OCI-M1 (cell line): ENCODE data around the gene PPP1R12B.
"Not testable (repeated sequence)": the region's sequence is repeated elsewhere in the genome, so short reads cannot be mapped to it uniquely, and the experiment has no call there.

Experiments used
- DNase-seq: peaks from one replicate; lab custom pipeline; 2025; lab: John Stamatoyannopoulos, UW

Gene PPP1R12B

GRCh38 chr1:202452508-202452907 lies 104.0 kb downstream of the PPP1R12B start:
- no peak for DNase-seq

DNA sequence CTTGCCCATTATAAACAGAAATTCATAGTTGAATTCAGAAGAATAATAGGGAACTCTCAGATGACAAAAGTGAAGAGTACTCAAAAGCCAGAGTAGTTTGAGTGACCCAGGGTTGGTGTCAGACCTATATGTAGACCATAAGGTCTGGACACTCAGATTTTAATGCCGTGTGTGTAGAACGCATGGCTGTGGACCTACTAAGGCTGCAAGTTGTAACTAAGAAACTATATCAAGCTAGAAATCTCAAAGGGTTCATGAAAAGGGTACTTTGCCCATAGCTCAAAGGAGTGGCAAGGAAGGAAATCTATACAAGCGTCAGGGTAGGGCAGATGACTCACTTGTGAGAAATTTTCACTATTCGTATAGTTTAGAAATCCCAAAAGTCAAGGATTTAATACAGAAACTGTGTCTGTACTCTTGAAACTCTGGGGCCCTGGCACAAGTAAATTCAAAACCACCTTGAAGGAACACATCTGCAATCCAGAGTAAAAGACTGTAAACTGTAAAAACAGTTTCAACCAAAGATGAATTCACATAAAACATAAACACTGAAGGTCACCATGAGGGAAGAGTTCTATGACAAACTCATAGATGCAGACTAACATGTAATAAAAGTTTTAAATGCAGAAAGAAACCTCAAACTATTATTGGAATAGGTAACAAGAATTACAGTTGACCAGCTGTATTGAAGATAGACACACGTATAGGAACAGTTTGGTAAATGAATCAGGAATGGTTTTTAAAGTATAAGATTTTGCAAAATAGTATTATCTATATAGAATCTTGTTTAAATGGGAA lies 108.1 kb downstream of the PPP1R12B start:
- not testable (repeated sequence) for DNase-seq

- DNase-seq, result not testable (repeated sequence)
Observed at GRCh38 chr1:202458651-202459050, 110.2 kb downstream of the PPP1R12B start.

DNA sequence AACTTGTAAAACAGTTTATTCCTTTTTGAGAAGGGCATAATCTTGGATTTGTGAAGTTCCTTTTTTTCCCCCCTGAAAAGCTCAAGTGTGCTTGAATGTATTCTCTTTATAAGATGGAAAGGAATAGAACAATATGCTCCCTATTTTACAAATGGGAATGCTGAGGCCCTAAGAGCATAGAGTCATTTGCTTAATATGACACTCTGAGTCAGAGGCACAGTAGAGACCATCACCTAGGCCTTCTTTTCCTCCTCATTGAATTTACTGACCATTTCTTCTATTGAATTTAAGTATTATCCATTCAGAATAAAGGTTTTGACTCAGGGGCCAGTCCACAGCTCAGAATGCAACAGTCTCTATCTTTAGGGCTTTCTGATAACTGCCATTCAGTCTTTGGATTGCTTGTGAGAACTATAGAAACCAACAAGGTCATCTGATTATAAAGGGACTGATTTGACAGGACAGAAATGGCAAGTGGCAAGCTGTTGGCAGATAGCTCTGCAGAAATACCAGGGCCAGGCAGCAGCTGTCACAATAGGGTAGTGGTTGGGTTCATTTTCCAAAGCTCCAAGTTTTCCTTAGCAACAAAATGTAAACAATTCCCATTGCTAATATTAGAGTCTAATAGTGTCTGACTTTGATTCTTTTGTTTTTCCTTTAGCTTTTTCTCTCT lies 111.1 kb downstream of the PPP1R12B start:
- DNase-seq, result not testable (repeated sequence)

DNA sequence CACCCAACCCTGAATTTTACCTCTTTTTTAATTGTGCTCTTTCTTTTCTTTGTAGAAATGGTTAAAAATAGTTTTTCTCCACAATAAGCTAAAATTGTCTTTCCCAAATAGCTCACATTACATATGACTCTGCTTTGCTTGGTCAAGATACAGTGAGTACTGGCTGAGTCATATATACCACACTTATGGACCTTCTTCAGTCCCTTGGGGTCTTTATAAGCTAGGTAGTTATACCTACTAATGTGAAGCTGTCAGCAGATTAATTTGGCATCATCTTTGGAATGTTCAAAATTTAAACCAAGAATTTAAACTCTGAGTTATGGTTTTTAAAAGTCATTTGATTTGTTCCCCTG lies 111.6 kb downstream of the PPP1R12B start:
- not testable (repeated sequence) for DNase-seq

DNA sequence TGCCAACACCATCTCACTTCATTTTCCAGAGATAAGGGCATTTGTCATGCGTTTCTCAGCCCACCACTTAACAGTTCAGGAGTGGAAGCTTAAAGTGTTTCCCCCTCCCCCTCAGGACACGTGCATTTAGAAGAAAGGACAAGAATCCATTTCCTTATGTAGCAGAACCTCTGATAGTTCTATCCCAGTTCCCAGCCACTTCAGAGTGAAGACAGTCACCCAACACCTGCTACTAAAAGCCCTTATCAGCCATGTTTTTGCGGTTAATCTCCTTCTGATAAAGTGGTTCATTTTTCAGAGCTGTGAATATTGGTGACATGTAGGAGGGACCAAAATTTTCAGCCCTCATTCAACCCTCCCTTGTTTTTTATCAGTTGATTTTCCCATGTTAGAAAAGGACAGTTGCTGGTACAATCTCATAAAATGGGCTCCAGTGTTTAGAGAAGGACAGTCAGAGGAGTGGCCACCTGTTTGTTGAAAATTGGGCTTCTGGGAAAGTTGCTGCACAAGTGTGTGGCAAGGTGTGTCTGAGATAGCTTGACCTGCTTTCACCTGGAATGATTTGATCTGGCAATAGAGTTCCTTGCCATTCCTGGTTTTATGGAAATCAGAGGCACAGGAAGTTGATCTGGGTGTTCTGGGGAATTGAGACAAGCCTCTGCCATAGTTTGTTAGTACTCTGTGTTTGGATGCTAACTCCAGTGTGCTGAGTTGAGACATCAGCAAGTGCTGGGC lies 114.0 kb downstream of the PPP1R12B start:
- peak; percentile 76 for DNase-seq

DNA sequence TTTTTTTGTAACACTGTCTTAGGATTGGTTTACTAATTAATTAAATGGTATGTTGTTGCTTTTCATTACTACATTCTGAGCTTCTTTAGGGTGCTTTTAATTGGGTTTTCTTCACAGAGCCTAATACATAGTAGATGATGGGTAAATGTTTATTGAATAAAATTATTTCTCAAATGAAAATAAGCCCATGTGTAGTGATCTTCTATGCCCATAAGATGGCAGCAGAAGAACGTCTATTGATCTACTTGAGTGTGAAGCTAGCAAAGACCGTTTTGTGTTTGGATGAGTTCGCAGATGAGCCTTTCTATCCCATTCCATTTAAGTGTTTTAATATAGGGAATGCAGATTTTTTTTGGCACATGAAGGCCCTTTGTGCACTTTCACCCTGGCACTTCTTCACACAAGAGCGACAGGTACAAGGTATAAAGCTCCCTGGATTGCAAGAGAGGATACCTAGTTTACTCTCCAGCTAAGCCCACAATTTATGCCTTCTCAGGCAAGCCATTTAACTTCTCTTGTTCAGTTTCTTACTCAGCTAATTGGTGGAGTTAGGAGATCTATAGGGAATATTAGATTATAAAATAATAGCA lies 115.7 kb downstream of the PPP1R12B start:
- DNase-seq, result peak; percentile 80

GRCh38 chr1:202465644-202466270 lies 117.3 kb downstream of the PPP1R12B start:
- DNase-seq, result not testable (repeated sequence)

- not testable (repeated sequence) for DNase-seq
Observed at GRCh38 chr1:202466339-202466738, 117.8 kb downstream of the PPP1R12B start.

- DNase-seq, result not testable (repeated sequence)
Observed at GRCh38 chr1:202467381-202467780, 118.9 kb downstream of the PPP1R12B start.

DNA sequence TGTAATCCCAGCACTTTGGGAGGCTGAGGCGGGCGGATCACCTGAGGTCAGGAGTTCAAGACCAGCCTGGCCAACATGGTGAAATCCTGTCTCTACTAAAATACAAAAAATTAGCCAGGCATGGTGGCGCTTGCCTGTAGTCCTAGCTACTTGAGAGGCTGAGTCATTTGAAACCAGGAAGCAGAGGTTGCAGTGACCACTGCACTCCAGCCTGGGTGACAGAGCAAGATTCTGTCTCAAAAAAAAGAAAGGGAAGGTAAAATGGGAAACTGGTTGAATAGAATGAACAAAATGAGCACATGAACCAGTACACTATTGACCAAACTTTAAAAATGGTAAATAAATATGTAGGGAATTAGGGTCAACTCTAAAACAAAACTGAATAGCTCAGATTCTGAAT lies 120.2 kb downstream of the PPP1R12B start:
- DNase-seq, result peak; percentile 36

GRCh38 chr1:202469123-202469522 lies 120.6 kb downstream of the PPP1R12B start:
- DNase-seq, result not testable (repeated sequence)

- no peak for DNase-seq
Observed at GRCh38 chr1:202471246-202471645, 122.7 kb downstream of the PPP1R12B start.

- not testable (repeated sequence) for DNase-seq
Observed at GRCh38 chr1:202472347-202473124, 124.0 kb downstream of the PPP1R12B start.

GRCh38 chr1:202473266-202474045 lies 125.0 kb downstream of the PPP1R12B start:
- DNase-seq, result not testable (repeated sequence)

DNA sequence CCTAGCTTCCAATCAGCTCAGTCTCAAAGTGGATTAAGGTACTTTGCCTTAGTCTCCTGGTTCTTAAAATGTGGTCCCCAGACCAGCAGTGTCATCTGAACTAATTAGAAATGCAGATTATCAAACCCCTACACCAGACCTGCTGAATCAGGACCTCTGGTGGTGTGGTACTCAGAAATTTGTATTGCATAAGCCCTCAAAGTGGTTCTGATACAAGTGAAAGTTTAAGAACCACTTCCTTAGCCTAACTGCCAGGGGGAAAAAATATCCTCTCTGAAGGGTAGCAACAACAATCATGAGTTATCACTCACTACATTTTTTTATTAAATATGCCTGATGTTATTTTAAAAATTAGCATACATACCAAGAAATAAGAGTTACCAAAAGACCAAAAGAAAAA lies 131.2 kb downstream of the PPP1R12B start:
- peak; percentile 29 for DNase-seq

DNA sequence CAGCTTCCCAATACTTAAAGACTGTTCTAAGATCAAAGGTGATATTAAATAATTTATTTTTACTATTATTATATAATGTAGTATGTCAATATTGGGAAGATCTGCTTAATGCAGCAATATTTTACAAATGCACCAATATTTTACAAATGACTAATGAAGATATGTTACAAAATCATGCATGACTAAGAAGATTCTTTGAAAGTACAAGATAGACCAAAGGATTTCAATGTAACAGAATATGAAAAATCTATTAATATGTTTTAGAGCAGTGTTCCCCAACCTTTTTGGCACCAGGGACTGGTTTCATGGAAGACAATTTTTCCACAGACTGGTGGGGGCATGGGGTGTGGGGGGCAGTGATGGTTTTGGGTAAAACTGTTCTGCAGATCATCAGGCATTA lies 132.1 kb downstream of the PPP1R12B start:
- not testable (repeated sequence) for DNase-seq

- DNase-seq, result peak; percentile 31
Observed at GRCh38 chr1:202483362-202483761, 134.9 kb downstream of the PPP1R12B start.

GRCh38 chr1:202484032-202484431 lies 135.5 kb downstream of the PPP1R12B start:
- peak; percentile 83 for DNase-seq

DNA sequence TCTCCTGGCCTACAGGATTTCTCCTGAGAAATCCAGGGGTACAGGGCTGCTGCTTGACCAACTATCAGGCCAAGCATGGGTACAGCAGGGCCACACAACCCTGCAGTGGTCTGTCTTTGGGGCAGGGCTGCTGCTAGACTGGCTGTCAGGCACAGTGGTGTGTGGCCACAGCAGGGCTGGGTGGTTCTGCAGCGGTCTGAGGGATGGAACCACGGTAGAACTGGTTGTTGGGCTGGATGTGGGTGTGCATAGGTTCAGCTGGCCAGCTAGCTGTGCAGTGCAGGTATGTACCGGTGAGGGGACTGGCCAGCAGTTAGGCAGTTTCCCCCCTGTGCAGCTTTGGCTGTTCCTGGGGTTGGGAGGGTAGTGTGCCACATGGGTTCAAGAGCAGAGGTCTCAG lies 136.3 kb downstream of the PPP1R12B start:
- not testable (repeated sequence) for DNase-seq
